ENCODE measurements around the gene TFF2.

The TFF2 gene

DNA sequence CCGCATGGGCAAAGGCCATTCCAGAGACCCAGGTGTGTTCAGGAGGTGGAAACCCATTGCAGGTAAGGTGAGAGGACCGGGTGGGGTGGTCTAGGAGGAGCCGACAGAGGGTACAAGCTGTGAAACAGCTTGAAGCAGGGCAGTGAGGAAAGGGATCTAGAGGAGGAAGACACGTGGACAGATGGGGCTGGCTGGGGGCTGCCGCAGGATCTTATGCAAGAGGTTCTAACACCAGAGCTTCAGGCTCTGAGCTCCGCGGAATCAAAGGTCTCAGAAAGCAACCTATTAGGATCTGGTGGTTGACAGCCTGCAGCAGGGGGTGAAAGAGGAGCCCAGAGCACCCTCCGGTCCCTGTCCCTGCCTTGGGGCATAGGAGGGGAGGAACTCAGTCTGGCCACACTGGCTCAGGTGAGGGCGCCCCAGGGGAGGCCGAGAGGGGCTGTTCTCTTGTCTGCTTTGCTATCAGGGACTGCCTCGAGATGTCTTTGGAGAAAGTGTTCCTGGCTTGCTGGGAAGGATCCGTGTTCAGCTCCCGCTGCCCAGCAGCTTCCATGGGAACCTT is 13.6 kb upstream of the TFF2 start:
- DNase-seq, result no peak

DNA sequence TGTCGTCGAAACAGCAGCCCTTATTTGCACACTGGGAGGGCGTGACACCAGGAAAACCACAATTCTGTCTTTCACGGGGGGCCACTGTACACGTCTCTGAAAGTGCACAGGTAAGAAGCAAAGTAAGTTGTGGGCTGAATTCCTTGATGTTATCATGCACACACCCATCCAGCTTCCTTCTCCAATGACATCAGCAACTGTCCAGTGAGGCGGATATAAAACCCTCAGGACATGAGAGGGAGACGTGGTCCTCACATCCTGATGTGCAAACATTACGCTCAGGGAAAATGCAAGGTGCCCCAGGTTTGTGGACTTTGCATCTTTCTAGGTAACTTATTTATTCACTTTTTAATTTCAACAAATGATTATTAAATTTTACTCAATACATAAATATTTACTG is 12.5 kb upstream of the TFF2 start:
- no peak for DNase-seq

DNA sequence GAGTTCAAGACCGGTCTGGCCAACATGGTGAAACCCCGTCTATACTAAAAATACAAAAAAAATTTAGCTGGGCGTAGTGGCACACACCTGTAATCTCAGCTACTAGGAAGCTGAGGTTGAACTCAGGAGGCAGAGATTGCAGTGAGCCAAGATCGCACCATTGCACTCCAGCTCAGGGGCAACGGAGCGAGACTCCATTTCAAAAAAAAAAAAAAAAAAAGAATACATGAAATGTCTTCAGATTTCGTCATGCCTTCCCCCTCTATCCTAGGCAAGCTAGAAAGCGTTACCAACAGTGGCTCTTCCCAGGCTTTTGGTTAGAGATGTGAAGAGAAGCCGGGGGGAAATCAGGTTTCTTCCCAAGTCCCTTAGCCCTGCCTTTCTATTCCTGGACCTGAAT is 11.9 kb upstream of the TFF2 start:
- no peak for DNase-seq

DNA sequence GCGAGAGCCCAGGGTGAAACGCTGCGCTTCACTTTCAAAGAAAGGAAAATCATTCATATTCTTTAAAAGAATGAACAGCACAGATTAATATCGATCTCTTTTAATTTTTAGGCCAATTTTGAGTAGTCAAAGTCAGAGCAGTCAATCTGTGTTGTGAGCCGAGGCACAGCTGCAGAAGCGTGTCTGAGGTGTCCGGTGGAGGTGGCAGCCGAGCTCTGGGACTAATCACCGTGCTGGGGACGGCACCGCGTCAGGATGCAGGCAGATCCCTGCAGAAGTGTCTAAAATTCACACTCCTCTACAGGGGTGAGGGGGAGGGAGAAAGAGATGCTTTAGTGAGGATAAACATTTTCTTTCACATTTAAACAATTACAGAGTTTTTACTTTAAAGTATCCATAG is 11.4 kb upstream of the TFF2 start:
- DNase-seq, result no peak

DNA sequence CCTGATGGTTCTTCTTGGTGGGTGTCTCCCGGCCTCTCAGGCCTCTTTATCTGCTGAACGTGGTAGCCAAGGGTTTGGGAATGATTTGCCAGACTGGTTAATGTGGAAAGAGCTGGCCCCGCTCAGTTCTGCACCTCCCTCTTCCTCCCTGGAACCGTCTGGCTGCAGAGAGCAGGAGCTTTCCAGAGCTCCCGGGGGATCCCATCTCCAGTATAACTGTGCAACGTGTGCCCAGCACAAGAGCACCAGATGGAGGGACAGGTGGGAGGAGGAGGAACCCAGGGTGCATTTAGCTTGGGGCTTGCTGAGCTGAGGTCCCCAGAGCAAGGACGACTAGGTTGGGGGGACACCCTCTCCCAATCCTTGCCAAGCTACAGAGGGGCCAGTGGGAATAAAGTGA is 10.5 kb upstream of the TFF2 start:
- DNase-seq, result no peak

DNA sequence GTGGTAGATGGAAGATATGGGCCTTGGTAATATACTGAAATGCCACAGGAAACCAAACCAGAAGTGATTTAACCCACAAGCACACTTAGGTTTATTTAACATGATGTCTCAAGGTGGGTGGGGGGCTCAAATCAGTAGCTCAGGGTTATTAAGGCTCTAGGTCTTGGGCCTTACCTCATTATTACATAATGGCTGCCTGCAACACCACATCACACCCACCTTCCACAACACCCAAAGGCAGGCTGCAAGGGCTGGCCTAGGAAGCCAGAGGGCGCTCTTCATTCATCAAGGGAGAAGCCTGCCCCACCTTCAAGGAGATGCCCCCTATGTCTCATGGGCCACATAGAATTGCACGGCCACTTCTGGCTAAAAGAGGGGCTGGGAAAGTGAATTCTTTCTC is 9.5 kb upstream of the TFF2 start:
- peak; percentile 8 for DNase-seq

DNA sequence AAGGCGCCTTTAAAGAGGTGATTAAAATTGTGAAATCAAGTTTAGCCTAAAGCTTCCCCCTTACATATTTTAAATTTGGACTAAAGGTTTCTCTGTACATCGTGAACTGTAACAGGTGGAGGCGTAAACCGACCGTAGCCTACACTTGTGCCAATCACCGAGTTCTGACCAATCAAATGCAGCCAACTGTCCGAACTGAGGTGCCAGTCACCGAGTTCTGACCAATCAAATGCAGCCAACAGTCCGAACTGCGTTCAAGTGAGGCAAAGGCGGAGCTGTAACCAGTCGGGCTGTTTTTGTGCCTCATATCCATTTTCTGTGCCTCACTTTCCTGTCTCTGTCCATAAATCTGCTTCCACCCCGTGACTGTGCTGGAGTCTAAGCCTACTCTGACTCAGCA is 8.1 kb upstream of the TFF2 start:
- no peak for DNase-seq

DNA sequence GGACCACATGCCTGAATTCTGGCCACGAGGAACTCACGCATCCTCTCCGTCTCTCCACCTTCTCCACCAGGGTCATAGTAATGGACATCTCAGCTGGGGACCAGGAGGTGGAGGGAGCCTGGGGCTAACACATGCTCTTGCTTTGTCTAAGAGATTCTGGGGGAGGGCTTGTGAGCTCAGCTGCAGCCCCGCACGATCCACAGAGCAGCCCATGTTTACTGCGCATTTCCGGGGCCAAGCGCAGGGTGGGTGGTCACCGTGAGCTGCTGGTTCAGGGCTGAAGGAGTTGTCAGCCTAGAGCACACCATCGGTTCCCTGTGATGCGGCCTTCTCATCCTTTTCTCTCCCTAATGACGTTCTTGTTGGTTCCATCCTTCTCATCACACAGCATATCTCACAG is 7.5 kb upstream of the TFF2 start:
- no peak for DNase-seq

DNA sequence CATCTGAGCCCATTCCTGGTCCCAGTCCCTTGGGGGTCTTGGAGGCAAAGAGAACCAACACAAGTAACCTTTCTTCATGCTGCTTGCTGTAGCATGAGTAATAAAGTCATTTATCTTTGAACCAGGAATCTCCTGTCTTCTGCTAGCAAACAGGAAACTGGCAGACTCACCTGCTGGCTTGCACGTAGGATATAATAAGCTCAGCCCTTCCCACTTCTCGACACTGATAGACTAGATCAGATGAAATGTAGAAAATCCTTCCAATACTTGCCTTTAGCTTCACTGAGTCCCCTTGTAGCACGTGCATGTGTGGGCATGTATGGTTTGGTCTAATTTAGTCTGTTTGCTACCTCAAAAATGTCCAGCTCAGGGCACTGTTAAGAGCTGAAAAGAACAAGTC is 6.5 kb upstream of the TFF2 start:
- DNase-seq, result no peak

DNA sequence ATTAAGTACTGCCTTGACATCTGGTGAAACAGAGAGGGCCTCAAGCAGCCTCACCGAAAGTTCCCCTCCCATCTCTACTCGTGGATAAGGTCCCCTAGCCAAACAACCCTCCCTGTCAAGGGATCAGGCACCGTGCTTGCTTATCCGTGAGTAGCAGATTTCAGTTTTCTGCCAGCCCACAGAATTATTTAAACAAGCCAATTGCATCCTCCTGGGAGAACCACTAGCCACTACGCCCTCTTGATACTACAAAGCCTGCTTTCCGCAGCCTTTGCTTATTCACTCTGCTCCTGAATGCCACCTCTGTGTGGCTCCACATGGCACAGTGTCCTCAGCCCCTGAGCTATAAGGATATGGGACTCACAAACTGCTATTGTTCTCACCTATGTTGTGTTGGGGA is 5.9 kb upstream of the TFF2 start:
- no peak for DNase-seq

DNA sequence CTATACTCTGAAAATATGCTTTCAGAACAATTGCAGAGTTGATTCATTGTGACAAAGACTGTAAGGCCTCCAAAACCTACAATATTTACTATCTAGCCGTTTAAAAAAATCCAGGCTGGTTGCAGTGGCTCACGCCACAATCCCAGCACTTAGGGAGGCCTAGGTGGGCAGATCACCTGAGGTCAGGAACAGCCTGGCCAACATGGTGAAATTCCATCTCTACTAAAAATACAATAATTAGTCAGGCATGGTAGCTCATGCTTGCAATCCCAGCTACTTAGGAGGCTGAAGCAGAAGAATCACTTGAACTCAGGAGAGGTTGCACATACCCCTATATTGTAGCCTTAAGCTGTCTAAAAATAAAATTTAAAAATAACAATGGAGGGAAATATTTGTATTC is 5.3 kb upstream of the TFF2 start:
- DNase-seq, result no peak

DNA sequence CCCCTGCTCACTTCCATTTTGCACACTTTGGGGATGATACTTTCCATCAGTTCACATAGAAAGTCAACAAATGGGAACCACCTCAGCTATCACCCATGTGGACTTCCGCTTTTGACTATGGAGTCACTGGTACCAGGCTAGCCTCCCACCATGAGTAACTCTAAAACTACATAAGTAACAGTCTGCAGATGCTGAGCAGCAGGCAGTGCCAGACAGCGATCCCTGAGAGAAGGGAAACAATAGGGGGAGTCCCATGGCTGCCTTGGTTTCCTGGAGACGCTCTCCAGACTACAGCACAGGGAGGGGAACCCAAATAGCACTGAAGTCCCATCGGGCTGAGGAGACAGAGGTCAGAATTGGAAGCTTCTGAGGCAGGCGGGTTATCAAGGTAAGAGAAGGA is 2.8 kb upstream of the TFF2 start:
- DNase-seq, result no peak

DNA sequence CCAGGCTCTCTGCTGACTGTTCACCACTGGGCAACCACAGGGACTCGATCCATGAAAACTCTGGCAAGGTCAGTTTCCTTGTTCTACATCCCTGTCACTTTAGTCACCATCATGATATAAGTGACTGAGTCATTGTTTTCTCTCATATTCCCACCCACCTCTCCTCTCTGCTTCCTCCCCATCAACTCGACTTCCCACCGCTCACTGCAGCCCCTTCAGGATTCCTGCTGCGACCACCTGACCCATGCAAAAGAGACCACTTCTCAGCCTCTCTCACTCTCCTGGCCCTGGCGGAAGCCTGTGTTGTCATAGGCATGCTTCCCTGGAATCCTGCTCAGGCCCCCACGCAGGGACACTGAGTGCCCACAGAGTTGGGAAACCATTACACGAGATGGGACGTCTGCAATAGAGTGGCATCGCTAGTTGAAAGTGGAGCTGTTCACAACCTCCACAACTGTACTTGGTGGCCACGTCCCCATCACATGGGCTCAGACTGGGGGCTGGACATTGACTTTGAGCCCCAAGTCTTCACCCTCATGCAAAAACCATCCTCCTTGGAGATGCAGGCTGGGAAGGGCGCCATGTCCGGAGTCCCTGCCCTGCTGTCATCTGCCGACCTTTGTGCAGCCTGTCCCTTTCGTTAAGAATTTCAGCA is 1.8 kb upstream of the TFF2 start:
- no peak for DNase-seq

DNA sequence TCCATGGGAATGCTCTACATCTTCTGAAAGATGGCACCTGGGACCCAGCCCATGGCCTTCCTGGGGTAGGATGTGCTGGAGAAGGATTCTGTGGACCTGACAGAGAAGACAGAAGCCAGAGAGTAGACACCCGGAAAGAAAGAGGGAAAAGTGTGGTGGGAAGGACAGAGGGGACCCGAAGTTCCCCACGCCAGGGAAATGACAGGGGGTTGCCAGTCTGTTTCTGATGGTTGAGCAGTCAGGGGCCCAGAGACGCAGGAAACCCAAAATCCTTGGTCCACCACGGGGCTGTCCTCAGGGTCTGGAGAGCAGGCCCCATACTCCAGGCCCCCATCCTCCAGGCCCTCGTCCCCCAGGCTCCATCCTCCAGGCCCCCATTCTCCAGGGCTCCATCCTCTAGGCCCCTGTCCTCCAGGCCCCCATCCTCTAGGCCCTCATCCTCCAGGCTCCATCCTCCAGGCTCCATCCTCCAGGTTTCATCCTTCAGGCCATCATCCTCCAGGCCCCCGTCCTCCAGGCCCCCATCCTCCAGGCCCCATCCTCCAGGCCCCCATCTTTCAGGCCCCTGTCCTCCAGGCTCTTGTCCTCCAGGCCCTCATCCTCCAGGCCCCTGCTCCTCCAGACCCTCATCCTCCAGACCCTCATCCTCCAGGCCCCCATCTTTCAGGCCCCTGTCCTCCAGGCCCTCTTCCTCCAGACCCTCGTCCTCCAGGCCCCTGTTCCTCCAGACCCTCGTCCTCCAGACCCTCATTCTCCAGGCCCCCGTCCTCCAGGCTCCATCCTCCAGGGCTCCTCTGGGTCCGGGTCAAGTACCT is 1.0 kb upstream of the TFF2 start:
- no peak for DNase-seq

DNA sequence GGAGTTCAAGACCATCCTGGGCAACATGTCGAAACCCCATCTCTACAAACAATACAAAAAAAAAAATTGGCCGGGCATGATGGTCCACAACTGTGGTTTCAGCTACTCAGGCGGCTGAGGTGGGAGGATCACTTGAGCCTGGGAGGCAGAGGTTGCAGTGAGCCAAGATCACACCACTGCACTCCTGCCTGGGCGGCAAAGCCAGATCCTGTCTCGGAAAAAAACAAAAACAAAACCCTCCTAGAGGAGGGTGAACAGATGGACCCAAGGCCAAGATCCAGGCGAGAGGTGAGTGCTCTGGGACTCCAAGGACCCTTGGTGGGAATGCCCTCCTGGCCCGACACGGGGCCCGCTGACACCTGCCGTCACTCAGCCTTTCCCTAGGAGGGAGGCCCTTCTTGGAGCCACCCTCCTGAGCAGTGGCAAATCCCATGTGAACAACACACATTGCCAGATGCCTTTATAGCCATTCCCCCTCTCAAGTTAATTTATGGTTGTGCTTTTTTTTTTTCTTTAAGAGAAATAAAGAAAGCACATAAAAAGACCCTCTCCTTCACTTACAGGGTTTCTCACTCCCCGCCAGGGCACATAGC is 380 bp downstream of the TFF2 start:
- DNase-seq, result no peak

DNA sequence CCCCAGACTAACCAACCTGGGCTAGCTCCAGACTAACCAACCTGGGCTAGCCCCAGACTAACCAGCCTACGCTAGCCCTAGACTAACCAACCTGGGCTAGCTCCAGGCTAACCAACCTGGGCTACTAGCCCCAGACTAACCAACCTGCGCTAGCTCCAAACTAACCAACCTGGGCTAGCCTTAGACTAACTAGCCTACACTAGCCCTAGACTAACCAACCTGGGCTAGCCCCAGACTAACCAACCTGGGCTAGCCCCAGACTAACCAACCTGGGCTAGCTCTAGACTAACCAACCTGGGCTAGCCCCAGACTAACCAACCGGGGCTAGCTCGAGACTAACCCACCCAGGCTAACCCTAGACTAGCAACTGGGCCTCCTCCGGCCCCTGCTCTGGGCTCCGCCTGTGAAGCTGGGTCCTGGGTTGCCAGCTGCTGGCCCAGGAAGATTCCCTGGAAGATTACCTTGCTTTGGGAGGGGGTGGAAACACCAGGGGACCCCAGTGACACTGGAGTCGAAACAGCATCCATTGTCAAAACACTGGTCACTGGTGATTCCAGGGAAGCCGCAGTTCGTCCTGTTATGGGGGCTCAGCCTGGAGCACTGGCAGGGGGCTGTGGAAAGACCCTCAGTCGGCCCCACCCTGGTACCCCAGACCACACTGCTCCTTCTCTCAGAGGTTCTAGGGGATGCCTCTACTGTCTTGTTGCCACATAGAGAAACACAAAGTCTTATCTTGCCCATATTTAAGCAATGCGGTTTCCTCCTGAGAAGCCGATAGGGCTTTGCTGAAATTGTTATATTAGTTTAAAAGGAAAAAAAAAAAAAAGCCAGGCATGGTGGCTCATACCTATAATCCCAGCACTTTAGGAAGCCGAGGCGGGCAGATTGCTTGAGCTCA is 1.1 kb downstream of the TFF2 start:
- no peak for DNase-seq

DNA sequence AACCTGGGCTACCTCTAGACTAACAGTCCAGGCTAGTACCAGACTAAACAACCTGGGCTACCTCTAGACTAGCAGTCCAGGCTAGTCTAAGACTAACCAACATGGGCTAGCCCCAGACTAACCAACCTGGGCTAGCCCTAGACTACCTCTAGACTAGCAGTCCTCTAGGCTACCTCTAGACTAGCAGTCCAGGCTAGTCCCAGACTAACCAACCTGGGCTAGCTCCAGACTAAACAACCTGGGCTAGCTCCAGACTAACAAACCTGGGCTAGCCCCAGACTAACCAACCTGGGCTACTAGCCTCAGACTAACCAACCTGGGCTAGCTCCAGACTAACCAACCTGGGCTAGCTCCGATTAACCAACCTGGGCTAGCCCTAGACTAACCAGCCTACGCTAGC is 2.0 kb downstream of the TFF2 start:
- no peak for DNase-seq

DNA sequence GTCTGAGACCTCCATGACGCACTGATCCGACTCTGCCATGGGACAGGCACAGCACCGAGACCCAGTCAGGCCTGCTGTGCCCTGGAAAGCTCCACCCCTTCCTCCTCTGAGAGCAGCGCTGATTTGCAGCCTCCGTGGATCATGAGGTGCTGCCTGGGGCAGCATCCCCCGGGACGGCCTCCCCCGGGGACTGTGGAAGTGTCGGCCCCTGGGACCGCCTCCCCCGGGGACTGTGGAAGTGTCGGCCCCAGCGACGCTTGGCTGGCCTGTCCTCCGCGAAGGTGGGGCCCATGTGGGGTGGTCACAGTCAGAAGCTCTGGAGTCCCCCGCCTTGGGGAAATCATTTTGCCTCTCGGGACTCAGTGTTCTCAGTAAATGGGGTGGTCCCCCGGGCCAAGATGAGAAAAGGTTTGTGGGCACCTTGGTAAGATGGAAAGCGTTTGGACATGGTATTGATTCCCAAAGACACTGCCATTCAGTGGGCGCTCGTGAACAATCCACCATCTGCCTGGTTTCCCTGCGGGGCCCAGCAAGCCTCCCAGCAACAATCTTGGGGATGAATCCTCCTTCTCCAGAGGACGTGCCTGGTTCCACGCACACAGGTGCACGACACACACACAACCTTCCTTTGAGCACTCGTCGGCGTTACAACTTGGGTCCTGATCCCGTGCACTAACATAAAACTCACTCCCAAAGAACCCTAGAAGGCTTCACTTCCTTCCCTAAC is 3.0 kb downstream of the TFF2 start:
- no peak for DNase-seq

DNA sequence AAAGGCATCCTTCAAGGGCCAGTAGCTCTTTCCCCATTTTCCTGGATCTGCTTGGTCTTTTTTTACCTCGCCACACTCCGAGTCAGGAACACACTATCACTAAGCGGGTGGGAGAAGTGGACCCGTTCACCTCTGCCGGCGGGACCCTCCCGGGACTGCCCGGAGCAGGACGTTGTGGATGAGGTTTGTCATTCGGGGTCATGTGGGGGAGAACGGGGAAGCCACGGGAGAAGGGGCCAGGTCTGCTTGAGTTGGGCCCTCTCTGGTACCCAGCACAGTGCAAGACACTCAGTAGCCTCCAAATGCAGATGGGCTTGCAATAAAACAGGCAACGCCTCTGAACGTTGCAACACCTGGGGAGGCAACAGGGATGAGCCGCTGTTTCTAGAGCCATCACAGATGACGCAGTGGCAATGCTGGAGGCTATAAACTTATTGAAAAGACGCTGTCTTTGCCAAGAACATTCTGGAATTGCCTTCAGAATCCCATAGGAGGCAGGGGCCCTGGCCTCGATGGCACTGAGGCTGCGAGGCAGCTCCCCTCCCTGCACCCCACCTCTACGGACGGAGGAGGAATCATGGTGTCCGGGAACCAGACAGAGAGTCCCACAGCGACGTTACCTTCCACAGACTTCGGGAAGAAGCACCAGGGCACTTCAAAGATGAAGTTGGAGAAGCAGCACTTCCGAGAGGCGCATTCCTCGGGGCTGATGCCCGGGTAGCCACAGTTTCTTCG is 3.8 kb downstream of the TFF2 start:
- DNase-seq, result no peak

DNA sequence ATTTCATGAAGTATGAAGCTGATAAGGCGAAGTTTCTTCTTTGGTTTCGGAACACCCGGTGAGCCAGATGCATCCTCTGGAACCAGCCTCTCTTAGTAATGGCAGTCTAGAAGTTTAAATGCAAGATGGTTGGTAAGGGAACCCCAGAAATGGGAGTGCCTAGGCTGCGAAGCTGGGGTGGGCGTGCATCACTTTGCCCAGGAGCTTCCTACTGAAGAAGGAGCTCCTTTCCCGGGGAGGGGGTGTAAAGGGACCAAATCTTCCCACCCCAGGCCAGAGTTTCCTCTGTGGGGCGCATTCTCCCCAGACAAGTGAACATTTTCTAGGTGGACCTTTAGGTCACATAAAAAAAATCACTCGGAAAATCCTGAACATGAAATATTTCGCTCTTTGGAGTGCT is 4.4 kb downstream of the TFF2 start:
- DNase-seq, result no peak

DNA sequence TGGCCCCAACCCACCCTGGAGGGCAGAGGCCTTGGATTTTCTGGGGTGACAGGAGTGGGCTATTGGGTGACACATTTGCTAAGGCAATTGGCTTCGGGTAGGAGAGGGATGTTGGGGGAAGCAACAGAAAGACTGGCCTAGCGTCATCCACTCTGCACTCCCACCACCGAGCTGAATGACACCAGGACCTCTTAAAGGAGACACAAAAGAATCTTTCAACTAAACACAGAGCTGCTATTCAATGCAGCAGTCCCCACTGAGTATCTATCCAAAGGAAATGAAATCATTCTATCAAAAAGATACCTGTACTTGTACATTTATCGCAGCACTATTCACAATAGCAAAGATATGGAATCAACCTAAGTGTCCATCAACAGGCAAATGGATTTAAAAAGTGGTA is 6.2 kb downstream of the TFF2 start:
- DNase-seq, result no peak
